ENCODE measurements around the gene CCNF. TPM values are rescaled to one million over a fixed set of nuclear protein-coding genes. Genes with fewer than 3 reads are reported as not detected.
"Not testable (repeated sequence)": the region's sequence is repeated elsewhere in the genome, so short reads cannot be mapped to it uniquely, and the experiment has no call there.

CCNF gene
- total RNA-seq = 1 to 10 TPM; 1.4 to 2.5 (median 2.0) TPM
- 1 to 10 TPM in 1 of 2 donors, under 1 TPM in 1; 0.87 to 1.1 TPM for polyA plus RNA-seq
- long read RNA-seq, donor 1, partial matches to known transcripts = 1 of 17 reads
- long read RNA-seq, donor 1, other reads (novel, unspliced or antisense) = 16 of 17 reads
- long read RNA-seq, donor 2 = 0 reads
- long read RNA-seq, donor 3, full-length matches to known transcripts = 1 of 13 reads
- long read RNA-seq, donor 3, partial matches to known transcripts = 2 of 13 reads
- long read RNA-seq, donor 3, other reads (novel, unspliced or antisense) = 10 of 13 reads

GRCh38 chr16:2429034-2429770, at the start of gene CCNF:
Gene CCNF (plus strand): TSS chr16:2429447. CDS start chr16:2429482, 35 bp downstream.
- peak in 2 of 3 donors; percentile 16 to 29 for TF ChIP-seq CTCF (IDR thresholded peaks at IDR 0.05)
- TF ChIP-seq POLR2A (IDR thresholded peaks at IDR 0.05) = peak; percentile 86
- no peak for TF ChIP-seq EP300 (IDR thresholded peaks at IDR 0.05)
- no peaks in the 10 kb centered on the region for H3K27me3 ChIP-seq
- no peaks in the 10 kb centered on the region for H3K9me3 ChIP-seq
- peak within 1 kb of the TSS; percentile 57 to 89 for H3K27ac ChIP-seq
- DNase-seq = peak; percentile 97 to 99 (median 98)
- H3K36me3 ChIP-seq = no peaks in the 10 kb centered on the region
- intact Hi-C loops (cut with DNase I) = loop anchor here in 2 of 4 donors (2.0 to 10.0 kb wide), 2 partner anchors 76 to 88 kb away; partner anchors contain the start of gene ABCA3 (in 1 of the 2)
- WGBS, 3 donors = 0% methylated on average over 62 to 103 of the region's 103 CpGs
- H3K4me3 ChIP-seq = peak within 1 kb of the TSS; percentile 61
- H3K4me1 ChIP-seq (ENCODE audit: insufficient read depth) = peaks cover 2% of the 10 kb centered on the region

GRCh38 chr16:2383501-2383900, 45.7 kb upstream of the CCNF start:
- Histone ChIP-seq H3K9me3 (no peaks in the 10 kb centered on the region), H3K27ac (no peak overlapping the region), H3K36me3 (no peaks in the 10 kb centered on the region), H3K27me3 (no peaks in the 10 kb centered on the region), H3K4me1 (ENCODE audit: insufficient read depth) (no peaks in the 10 kb centered on the region), H3K4me3 (no peak overlapping the region)
- 93 to 100% (median 94%) methylated on average over 1 of the region's 1 CpG for WGBS, 3 donors
- DNase-seq = no peak
- intact Hi-C loops (cut with DNase I) = no loop called here
- no peak for TF ChIP-seq POLR2A (IDR thresholded peaks at IDR 0.05)
- TF ChIP-seq EP300 (IDR thresholded peaks at IDR 0.05) = no peak
- no peak for TF ChIP-seq CTCF (IDR thresholded peaks at IDR 0.05)

- WGBS, 3 donors = 7 to 18% (median 13%) methylated on average over 2 of the region's 2 CpGs
- H3K27me3 ChIP-seq = no peaks in the 10 kb centered on the region
- TF ChIP-seq CTCF (IDR thresholded peaks at IDR 0.05) (no peak), POLR2A (IDR thresholded peaks at IDR 0.05) (no peak), EP300 (IDR thresholded peaks at IDR 0.05) (no peak)
- no peak for DNase-seq
- intact Hi-C loops (cut with DNase I) = no loop called here
- H3K4me1 ChIP-seq (ENCODE audit: insufficient read depth) = no peaks in the 10 kb centered on the region
- no peak overlapping the region for H3K4me3 ChIP-seq
- no peak overlapping the region for H3K27ac ChIP-seq
- no peaks in the 10 kb centered on the region for H3K36me3 ChIP-seq
- peaks cover 0 to 4% of the 10 kb centered on the region in 2 donors for H3K9me3 ChIP-seq
These were observed 44.8 kb upstream of the CCNF start for GRCh38 chr16:2384426-2384825.

- no peaks in the 10 kb centered on the region for H3K27me3 ChIP-seq
- no peak for DNase-seq
- no peaks in the 10 kb centered on the region for H3K36me3 ChIP-seq
- H3K4me3 ChIP-seq = no peak overlapping the region
- no peak for TF ChIP-seq CTCF (IDR thresholded peaks at IDR 0.05)
- no peak for TF ChIP-seq POLR2A (IDR thresholded peaks at IDR 0.05)
- TF ChIP-seq EP300 (IDR thresholded peaks at IDR 0.05) = no peak
- peaks cover 0 to 4% of the 10 kb centered on the region in 2 donors for H3K9me3 ChIP-seq
- no peaks in the 10 kb centered on the region for H3K4me1 ChIP-seq (ENCODE audit: insufficient read depth)
- no peak overlapping the region for H3K27ac ChIP-seq
- intact Hi-C loops (cut with DNase I) = no loop called here
- 33 to 40% (median 38%) methylated on average over 3 of the region's 3 CpGs for WGBS, 3 donors
These were observed 43.9 kb upstream of the CCNF start for GRCh38 chr16:2385190-2385836.

- WGBS, 3 donors = 45 to 61% (median 49%) methylated on average over 19 of the region's 19 CpGs
These were observed 43.3 kb upstream of the CCNF start for GRCh38 chr16:2385982-2386381.

More at GRCh38 chr16:2385982-2386381, 43.3 kb upstream of the CCNF start:
- H3K27me3 ChIP-seq; H3K4me3 ChIP-seq; H3K4me1 ChIP-seq (ENCODE audit: insufficient read depth); DNase-seq; H3K27ac ChIP-seq; H3K9me3 ChIP-seq; intact Hi-C loops (cut with DNase I); H3K36me3 ChIP-seq: not testable (repeated sequence)

Measured in ovary (tissue), 10 donors.